Neural progenitor cell (in vitro differentiated cells): ENCODE results near the gene JADE2. TPM values are rescaled to one million over a fixed set of nuclear protein-coding genes. Genes with fewer than 3 reads are reported as not detected.
"Not testable (repeated sequence)": the region's sequence is repeated elsewhere in the genome, so short reads cannot be mapped to it uniquely, and the experiment has no call there.

Experiments
- DNase-seq: peaks from one replicate; pipeline ENCODE4 v3.0.0-alpha.2; 2016; ENCODE audit warnings: low spot score
- H2AFZ ChIP-seq: fragments of 200-600 bp; sonication (generic); replicated peaks from 2 replicates; pipeline ENCODE4 v1.6.1; 2016; ENCODE audit warnings: antibody characterized with exemption
- H3F3A ChIP-seq: fragments of 200-600 bp; sonication (generic); 2 replicates; pipeline ENCODE4 v1.6.1; 2016; ENCODE audit warnings: antibody characterized with exemption, low read depth
- H3K27ac ChIP-seq: fragments of 200-600 bp; sonication (generic); 2 replicates; pipeline ENCODE4 v1.5.1; 2016; ENCODE audit warnings: mild to moderate bottlenecking
- H3K27me3 ChIP-seq: fragments of 200-600 bp; sonication (generic); 2 replicates; pipeline ENCODE4 v1.6.1; 2016; ENCODE audit warnings: mild to moderate bottlenecking, moderate library complexity
- H3K36me3 ChIP-seq: fragments of 200-600 bp; sonication (generic); 2 replicates; pipeline ENCODE4 v1.5.1; 2016
- H3K4me1 ChIP-seq: fragments of 200-600 bp; sonication (generic); 2 replicates; pipeline ENCODE4 v1.6.1; 2016; ENCODE audit warnings: mixed run types
- H3K4me2 ChIP-seq: fragments of 200-600 bp; sonication (generic); 2 replicates; pipeline ENCODE4 v1.6.1; 2016
- H3K4me3 ChIP-seq: fragments of 200-600 bp; sonication (generic); 2 replicates; pipeline ENCODE4 v1.5.1; 2016
- H3K79me2 ChIP-seq: fragments of 200-600 bp; sonication (generic); 2 replicates; pipeline ENCODE4 v1.6.1; 2016; ENCODE audit warnings: low read depth
- H3K9ac ChIP-seq: fragments of 200-600 bp; sonication (generic); 2 replicates; pipeline ENCODE4 v1.6.1; 2016
- H3K9me3 ChIP-seq: fragments of 200-600 bp; sonication (generic); 2 replicates; pipeline ENCODE4 v1.5.1; 2016; ENCODE audit warnings: low read depth
- H4K20me1 ChIP-seq: fragments of 200-600 bp; sonication (generic); 2 replicates; pipeline ENCODE4 v1.6.1; 2016; ENCODE audit warnings: low read depth
- H3K27ac Mint-ChIP-seq: 3 replicates; pipeline ENCODE4 v1.8.0; 2021; ENCODE audit warnings: mixed read lengths
- H3K27me3 Mint-ChIP-seq: 2 replicates; pipeline ENCODE4 v1.8.0; 2022; ENCODE audit warnings: low read depth, mild to moderate bottlenecking, inconsistent platforms, moderate library complexity, mixed read lengths; ENCODE audit not compliant: insufficient read depth
- H3K36me3 Mint-ChIP-seq: 3 replicates; pipeline ENCODE4 v1.8.0; 2021; ENCODE audit warnings: mixed read lengths
- H3K4me1 Mint-ChIP-seq: 3 replicates; pipeline ENCODE4 v1.8.0; 2021; ENCODE audit warnings: mixed read lengths
- H3K4me3 Mint-ChIP-seq: 3 replicates; pipeline ENCODE4 v1.8.0; 2021; ENCODE audit warnings: mild to moderate bottlenecking, moderate library complexity, mixed read lengths
- H3K9me3 Mint-ChIP-seq: 3 replicates; pipeline ENCODE4 v1.8.0; 2020; ENCODE audit warnings: mixed read lengths
- EZH2 ChIP-seq: fragments of 200-600 bp; sonication (generic); IDR thresholded peaks from 2 replicates; pipeline ENCODE4 v1.6.1; 2017; ENCODE audit warnings: antibody characterized with exemption, mild to moderate bottlenecking, moderate library complexity
- EZH2phosphoT487 ChIP-seq: fragments of 200-600 bp; sonication (generic); IDR thresholded peaks from 2 replicates; pipeline ENCODE4 v1.6.1; 2017; ENCODE audit warnings: antibody characterized with exemption
- total RNA-seq: library from RNA; depleted of rRNA; stranded (reverse); fragments of >200 nt; gene quantifications from 2 replicates; pipeline ENCODE4 v1.2.3, GENCODE V29; 2015; ENCODE audit warnings: low replicate concordance
- TF ChIP-seq, protein P1 (sequence below): fragments of 200-600 bp; sonication (generic); IDR thresholded peaks from 2 replicates; pipeline ENCODE4 v1.5.1; 2017; ENCODE audit warnings: antibody characterized with exemption, mild to moderate bottlenecking

JADE2 gene
- total RNA-seq, 1 donor from 2014 or later = 1.7 TPM

DNA sequence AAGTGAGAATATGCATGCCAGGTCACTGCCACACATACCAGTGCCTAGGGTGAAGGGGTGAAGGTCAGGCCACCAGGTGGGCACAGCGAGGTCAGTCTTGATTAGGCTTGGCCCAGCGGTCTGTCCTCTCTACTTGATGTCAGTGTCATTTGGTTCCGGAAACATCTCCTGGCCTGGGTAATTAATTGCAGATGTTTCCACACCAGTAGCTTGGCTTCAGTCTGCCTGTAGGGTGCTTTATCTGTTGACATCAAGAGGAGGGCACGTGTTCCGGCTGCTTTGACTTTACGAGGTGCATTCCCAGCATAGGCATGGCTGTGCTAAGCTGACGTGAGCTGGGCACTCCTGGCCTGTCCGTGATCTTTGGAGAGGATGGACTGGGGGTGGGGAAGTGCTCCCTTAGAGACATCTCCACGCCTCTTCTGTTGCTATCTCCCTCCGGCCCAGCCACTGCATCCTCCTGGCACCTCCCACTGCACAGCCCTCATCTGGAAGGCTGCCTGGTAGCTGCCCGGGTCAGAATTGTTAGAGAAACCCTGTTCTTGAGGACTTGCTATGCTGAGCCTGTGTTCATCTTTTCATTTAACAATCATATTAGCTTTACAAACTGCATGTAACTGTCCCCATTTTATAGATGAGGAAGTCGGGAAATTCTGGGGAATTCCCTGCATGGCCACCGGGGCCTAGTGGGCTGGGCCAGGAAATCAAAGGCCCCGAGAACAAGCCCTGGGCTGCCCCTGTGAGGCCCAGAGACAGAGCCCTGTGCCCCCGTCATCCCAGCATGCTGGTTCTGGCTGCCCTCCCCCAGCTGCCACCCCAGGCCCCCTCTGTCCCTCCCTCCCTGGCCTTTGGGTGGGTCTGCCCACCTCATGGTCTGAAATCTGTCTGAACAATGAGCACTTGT lies 29.1 kb downstream of the JADE2 start:
- Mint-ChIP-seq H3K36me3 (peaks cover 2% of the 10 kb centered on the region), H3K27me3 (peaks cover 9% of the 10 kb centered on the region), H3K4me3 (no peak overlapping the region), H3K4me1 (peaks cover 29% of the 10 kb centered on the region), H3K9me3 (peaks cover 4% of the 10 kb centered on the region), H3K27ac (no peak overlapping the region)
- H3K4me1 ChIP-seq = no peaks in the 10 kb centered on the region
- no peak overlapping the region for H3K9ac ChIP-seq
- H3K27ac ChIP-seq = no peak overlapping the region
- H3K9me3 ChIP-seq = no peaks in the 10 kb centered on the region
- no peak overlapping the region for H3K4me3 ChIP-seq
- H3K36me3 ChIP-seq = no peaks in the 10 kb centered on the region
- H3K4me2 ChIP-seq = no peak overlapping the region
- H2AFZ ChIP-seq = no peak overlapping the region
- peaks cover 10% of the 10 kb centered on the region for H3F3A ChIP-seq
- H3K27me3 ChIP-seq = no peaks in the 10 kb centered on the region
- no peaks in the 10 kb centered on the region for H4K20me1 ChIP-seq
- no peak for DNase-seq
- no peaks in the 10 kb centered on the region for H3K79me2 ChIP-seq
- TF ChIP-seq, protein P1, sequence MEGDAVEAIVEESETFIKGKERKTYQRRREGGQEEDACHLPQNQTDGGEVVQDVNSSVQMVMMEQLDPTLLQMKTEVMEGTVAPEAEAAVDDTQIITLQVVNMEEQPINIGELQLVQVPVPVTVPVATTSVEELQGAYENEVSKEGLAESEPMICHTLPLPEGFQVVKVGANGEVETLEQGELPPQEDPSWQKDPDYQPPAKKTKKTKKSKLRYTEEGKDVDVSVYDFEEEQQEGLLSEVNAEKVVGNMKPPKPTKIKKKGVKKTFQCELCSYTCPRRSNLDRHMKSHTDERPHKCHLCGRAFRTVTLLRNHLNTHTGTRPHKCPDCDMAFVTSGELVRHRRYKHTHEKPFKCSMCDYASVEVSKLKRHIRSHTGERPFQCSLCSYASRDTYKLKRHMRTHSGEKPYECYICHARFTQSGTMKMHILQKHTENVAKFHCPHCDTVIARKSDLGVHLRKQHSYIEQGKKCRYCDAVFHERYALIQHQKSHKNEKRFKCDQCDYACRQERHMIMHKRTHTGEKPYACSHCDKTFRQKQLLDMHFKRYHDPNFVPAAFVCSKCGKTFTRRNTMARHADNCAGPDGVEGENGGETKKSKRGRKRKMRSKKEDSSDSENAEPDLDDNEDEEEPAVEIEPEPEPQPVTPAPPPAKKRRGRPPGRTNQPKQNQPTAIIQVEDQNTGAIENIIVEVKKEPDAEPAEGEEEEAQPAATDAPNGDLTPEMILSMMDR = peak; percentile 6
- TF ChIP-seq EZH2 = no peak
- no peak for TF ChIP-seq EZH2phosphoT487

- no peak overlapping the region for H2AFZ ChIP-seq
- no peak overlapping the region for H3K4me2 ChIP-seq
- no peaks in the 10 kb centered on the region for H3K79me2 ChIP-seq
- no peak overlapping the region for H3K4me3 Mint-ChIP-seq
- no peak overlapping the region for H3K27ac ChIP-seq
- H3K9me3 Mint-ChIP-seq = peaks cover 4% of the 10 kb centered on the region
- TF ChIP-seq, protein P1 = no peak
- TF ChIP-seq EZH2phosphoT487 (no peak), EZH2 (no peak)
- peak overlapping the region; percentile 82 for H3K27ac Mint-ChIP-seq
- peaks cover 10% of the 10 kb centered on the region for H3F3A ChIP-seq
- no peak for DNase-seq
- no peaks in the 10 kb centered on the region for H4K20me1 ChIP-seq
- H3K27me3 ChIP-seq = no peaks in the 10 kb centered on the region
- H3K4me1 Mint-ChIP-seq = peaks cover 27% of the 10 kb centered on the region
- H3K4me3 ChIP-seq = no peak overlapping the region
- no peaks in the 10 kb centered on the region for H3K9me3 ChIP-seq
- H3K27me3 Mint-ChIP-seq = peaks cover 7% of the 10 kb centered on the region
- H3K9ac ChIP-seq = no peak overlapping the region
- H3K36me3 Mint-ChIP-seq = peaks cover 2% of the 10 kb centered on the region
- H3K36me3 ChIP-seq = no peaks in the 10 kb centered on the region
- no peaks in the 10 kb centered on the region for H3K4me1 ChIP-seq
Observed at GRCh38 chr5:134555223-134555889, 29.9 kb downstream of the JADE2 start.

GRCh38 chr5:134555890-134556311 lies 30.4 kb downstream of the JADE2 start:
- Mint-ChIP-seq H3K9me3 (peaks cover 4% of the 10 kb centered on the region), H3K27ac (peak overlapping the region; percentile 82), H3K4me1 (peaks cover 22% of the 10 kb centered on the region), H3K27me3 (peaks cover 7% of the 10 kb centered on the region), H3K36me3 (peaks cover 2% of the 10 kb centered on the region), H3K4me3 (no peak overlapping the region)
- peak; percentile 68 for DNase-seq
- Histone ChIP-seq H3K27me3 (no peaks in the 10 kb centered on the region), H3K4me3 (no peak overlapping the region), H2AFZ (no peak overlapping the region), H3K27ac (no peak overlapping the region), H3K4me1 (no peaks in the 10 kb centered on the region), H3K79me2 (no peaks in the 10 kb centered on the region), H3K4me2 (no peak overlapping the region), H3K9me3 (no peaks in the 10 kb centered on the region), H3F3A (peaks cover 10% of the 10 kb centered on the region), H3K36me3 (no peaks in the 10 kb centered on the region), H4K20me1 (no peaks in the 10 kb centered on the region), H3K9ac (no peak overlapping the region)
- TF ChIP-seq EZH2 (no peak), EZH2phosphoT487 (no peak)
- TF ChIP-seq, protein P1 = no peak

GRCh38 chr5:134556588-134556987 lies 31.1 kb downstream of the JADE2 start:
- H2AFZ ChIP-seq, H3K9ac ChIP-seq: not testable (repeated sequence)

More at GRCh38 chr5:134556588-134556987, 31.1 kb downstream of the JADE2 start:
- Mint-ChIP-seq H3K27ac (peak overlapping the region; percentile 55), H3K4me3 (peak overlapping the region; percentile 80), H3K4me1 (peaks cover 22% of the 10 kb centered on the region)
- H3K9me3 Mint-ChIP-seq, H3K27ac ChIP-seq, H3K27me3 ChIP-seq, H4K20me1 ChIP-seq, H3F3A ChIP-seq, DNase-seq, H3K9me3 ChIP-seq, H3K4me2 ChIP-seq, H3K79me2 ChIP-seq, H3K36me3 ChIP-seq, H3K27me3 Mint-ChIP-seq, H3K4me1 ChIP-seq, H3K36me3 Mint-ChIP-seq, H3K4me3 ChIP-seq: not testable (repeated sequence)
